Mammary microvascular endothelial cell (primary cell): ENCODE data around the gene SEPTIN3. TPM values are rescaled to one million over a fixed set of nuclear protein-coding genes. Genes with fewer than 3 reads are reported as not detected.

Source experiments
- total RNA-seq: library from RNA; depleted of rRNA; stranded (reverse); fragments of >200 nt; gene quantifications from 2 replicates; pipeline ENCODE4 v1.2.3, GENCODE V29; 2015

SEPTIN3 gene
- total RNA-seq, result not detected in 2 replicates

GRCh38 chr22:41969110-41969646 is at the start of gene SEPTIN3:
TSS of gene SEPTIN3 (plus strand) at chr22:41969443. CDS start at chr22:41971493, 2,050 bp downstream.

GRCh38 chr22:41946629-41947423 is 22.4 kb upstream of the SEPTIN3 start, which contains the start of gene CENPM:
TSS of gene CENPM (minus strand) at chr22:41947152. CDS start at chr22:41947076, 76 bp downstream.

GRCh38 chr22:41951898-41952474 is 17.3 kb upstream of the SEPTIN3 start, which contains the start of gene SMIM45:
TSS of gene SMIM45 (plus strand) at chr22:41952150.

GRCh38 chr22:41998361-41999261 is 29.4 kb downstream of the SEPTIN3 start, which contains the start of gene WBP2NL:
TSS of gene WBP2NL (plus strand) at chr22:41998788. CDS start at chr22:41998819, 31 bp downstream.

Other genes starting within 250 kb of the SEPTIN3 start
- gene CCDC134, start 168.8 kb upstream of the SEPTIN3 start, total RNA-seq, result 5.3 and 7.8 TPM in 2 replicates
- 59.4 and 60.4 TPM in 2 replicates for gene SREBF2, start 136.3 kb upstream of the SEPTIN3 start, total RNA-seq
- not detected in 2 replicates for gene SHISA8, start 54.4 kb upstream of the SEPTIN3 start, total RNA-seq
- gene TNFRSF13C, start 42.6 kb upstream of the SEPTIN3 start, total RNA-seq, result 0.15 and 0.20 TPM in 2 replicates
- gene CENPM, start 22.3 kb upstream of the SEPTIN3 start, total RNA-seq, result 33.7 and 41.1 TPM in 2 replicates
- 0.07 TPM in 1 of 2 replicates, not detected in the other for gene WBP2NL, start 29.3 kb downstream of the SEPTIN3 start, total RNA-seq
- 57.2 and 64.5 TPM in 2 replicates for gene NAGA, start 101.4 kb downstream of the SEPTIN3 start, total RNA-seq
- gene PHETA2, start 104.8 kb downstream of the SEPTIN3 start, total RNA-seq, result 12.5 and 14.0 TPM in 2 replicates
- gene SMDT1, start 110.3 kb downstream of the SEPTIN3 start, total RNA-seq, result 2.3 and 4.3 TPM in 2 replicates
- 75.2 and 91.4 TPM in 2 replicates for gene NDUFA6, start 121.3 kb downstream of the SEPTIN3 start, total RNA-seq
- gene CYP2D6, start 161.4 kb downstream of the SEPTIN3 start, total RNA-seq, result not detected in 2 replicates